HG02852 (cell line): ENCODE results near the gene SBF1.
"Not testable (repeated sequence)": the region's sequence is repeated elsewhere in the genome, so short reads cannot be mapped to it uniquely, and the experiment has no call there.

ENCODE experiments used
- ATAC-seq: cut with Tn5 transposase; IDR thresholded peaks from one replicate; pipeline ENCODE4 v1.9.1; 2021; ENCODE audit warnings: mild to moderate bottlenecking, moderate library complexity; ENCODE audit not compliant: unreplicated experiment

Gene SBF1

DNA sequence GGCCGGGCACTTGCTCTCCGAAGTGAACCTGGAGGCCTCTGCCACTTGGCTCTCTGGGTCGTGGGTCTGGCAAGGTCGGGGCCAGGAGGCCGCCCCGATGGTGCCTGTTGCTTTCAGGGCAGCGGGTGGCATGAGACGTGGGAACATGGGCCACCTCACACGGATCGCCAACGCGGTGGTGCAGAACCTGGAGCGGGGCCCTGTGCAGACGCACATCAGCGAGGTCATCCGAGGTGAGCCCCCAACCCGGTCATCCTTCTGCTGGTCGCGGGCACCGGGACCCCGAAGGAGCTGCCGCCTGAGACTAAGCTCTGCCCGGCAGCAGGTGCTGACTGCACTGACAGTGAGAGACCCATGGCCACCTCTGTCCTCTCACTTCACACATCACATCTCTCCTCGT, 40.0 kb downstream of the SBF1 start:
- ATAC-seq, result no peak

DNA sequence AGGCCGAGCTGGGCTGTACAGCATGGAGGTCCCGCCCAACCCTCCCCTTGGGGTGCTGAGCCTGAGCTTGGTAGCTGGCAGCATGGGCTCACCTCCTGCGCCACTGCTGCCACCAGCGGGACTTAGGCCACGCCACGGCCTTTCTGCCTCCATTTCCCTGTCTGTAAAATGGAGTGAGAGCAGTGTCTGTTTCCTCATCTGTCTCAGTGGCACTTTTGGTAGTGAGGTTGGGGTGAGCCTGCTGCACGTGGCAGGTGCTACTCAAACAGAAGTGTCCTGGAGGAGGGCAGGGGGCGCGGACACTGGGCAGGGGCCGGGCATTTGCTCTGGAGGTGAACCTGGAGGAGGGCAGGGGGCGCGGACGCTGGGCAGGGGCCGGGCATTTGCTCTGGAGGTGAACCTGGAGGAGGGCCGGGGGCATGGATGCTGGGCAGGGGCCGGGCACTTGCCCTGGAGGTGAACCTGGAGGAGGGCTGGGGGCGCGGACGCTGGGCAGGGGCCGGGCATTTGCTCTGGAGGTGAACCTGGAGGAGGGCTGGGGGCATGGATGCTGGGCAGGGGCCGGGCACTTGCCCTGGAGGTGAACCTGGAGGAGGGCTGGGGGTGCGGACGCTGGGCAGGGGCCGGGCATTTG, 41.8 kb downstream of the SBF1 start:
- not testable (repeated sequence) for ATAC-seq

DNA sequence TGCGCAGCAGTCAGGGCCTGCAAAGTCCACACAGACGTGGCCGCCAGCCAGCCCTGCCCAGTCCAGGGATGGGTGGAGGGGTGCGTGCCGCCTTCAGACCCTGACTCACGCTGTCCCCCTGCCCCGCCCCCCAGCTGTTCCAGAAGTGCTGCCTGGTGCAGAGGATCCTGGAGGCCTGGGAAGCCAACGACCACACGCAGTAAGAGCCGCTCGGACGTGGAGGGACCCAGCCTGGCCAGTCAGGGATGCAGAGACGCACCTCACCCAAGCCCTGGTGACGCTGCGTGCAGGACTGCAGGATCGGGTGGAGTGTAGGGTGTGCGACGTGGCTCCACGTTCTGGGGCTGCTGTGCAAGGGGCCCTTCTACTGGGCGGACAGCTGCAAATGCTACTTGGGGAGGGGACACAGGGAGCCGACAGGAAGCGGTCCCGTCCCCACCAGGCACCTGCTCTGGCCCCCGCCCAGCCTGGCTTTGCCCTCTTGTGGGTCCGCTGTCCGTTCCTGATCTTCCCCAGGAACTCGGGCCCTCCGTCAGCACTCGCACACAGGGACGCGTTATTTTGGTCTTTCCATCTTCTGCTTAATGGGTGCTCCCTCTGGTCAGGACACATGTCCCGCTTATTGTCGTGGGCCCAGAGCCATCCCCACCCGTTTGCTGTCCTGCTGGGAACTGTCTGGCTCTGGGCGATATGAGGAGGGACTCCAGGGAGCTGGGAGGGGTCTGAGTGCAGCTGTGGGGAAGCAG, 42.5 kb downstream of the SBF1 start:
- no peak for ATAC-seq

DNA sequence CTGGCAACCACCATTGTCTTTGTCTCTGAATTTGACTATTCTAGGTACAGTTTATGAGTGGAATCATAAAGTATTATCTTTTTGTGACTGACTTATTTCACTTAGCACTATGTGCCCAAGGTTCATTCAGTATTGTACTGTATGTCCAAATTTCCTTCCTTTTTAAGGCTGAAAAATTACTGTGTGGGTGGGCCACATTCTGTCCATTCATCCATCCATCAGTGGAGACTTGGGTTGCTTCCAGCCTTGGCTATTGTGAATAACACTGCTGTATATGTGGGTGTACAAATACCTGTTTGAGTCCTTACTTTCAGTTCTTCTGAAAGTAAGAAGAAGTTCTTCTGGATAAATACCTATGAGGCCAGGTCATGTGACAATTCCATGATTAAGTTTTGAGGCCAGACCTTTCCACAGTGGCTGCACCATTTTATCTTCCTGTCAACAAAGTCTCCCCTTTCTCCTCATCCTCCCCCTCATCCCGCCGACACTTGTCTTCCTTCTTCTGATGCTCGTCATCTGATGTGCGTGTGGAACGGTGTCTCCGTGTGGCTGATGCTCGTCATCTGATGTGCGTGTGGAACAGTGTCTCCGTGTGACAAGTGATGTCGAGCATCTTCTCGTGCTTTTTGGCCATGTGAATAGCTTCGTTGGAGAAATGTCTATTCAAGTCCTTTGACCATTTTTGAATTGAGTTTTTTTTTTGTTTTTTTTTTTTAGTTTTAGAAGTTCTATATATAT, 49.5 kb downstream of the SBF1 start:
- no peak for ATAC-seq

DNA sequence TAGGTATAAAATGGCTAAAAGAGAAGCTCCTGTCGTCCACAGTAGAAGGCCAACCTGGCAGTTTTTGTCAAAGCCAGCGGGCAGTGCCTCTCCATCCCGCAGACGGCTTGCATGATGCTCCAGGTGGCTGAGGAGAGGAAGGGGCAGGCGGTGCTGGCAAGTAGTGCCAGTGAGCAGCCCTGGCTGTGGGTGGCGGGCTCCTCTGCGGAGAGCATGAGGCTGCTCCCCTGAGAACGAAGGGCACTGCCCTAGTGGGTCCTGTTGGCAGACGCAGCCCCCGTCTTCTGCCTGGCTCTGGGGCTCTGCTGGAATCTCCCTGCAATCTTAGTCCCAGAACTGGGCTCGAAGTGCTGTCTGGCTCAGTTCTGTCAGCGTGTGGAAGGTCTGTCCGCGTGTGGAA, 50.9 kb downstream of the SBF1 start:
- ATAC-seq, result no peak

DNA sequence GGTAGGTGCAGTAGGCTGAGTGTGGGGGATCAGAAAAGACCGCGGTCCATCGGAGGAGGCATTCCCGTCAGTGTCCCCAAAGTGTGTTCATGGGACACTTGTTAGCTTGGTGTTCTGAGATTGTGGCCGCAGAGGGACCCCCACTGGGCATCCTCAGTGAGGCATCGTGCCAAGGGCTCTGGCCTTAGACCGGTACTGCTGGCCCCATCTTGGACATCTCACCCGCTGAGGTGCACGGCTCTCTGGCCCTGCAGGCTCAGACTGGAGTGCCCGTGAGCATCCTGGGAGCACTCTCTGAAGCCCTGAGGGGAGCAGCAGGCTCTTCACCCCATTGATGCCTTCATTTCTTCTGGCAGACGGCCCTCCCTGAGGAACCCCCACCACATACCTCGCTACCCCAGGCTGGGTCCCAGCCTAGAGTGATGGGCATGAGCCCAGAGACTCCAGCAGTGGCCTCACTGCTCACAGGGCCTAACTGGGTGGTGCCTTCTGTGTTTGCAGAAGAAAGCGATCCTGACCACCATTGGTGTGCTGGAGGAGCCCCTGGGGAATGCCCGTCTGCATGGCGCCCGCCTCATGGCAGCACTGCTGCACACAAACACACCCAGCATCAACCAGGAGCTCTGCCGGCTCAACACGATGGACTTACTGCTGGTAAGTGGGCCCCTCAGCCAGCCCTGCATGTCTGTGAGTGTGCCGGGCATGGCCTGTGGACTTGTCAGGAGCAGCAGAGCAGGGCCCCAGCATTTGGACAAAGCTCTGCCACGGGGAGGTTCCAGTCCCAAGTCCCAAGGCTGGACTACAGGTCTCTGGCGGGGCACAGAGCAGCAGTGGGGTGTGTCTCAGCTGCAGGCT, 51.6 kb downstream of the SBF1 start:
- no peak for ATAC-seq

DNA sequence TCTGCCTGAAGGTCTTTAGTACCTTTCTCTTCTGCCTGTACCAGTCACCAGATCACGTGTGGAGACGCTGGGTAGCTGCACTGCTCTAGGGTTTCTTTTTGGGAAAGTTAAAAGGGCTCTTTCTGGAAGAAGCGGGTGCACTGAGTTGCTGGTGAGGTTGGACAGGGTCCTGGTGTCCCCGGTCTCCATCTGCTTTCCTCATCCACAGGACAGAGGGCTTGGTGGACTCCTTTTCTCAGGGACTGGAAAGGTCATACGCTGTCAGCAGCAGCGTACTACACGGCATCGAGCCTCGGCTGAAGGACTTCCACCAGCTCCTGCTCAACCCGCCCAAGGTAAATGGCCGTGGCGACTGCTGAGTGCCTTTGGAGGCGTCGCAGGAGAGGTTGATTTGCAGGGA, 52.8 kb downstream of the SBF1 start:
- ATAC-seq, result no peak

DNA sequence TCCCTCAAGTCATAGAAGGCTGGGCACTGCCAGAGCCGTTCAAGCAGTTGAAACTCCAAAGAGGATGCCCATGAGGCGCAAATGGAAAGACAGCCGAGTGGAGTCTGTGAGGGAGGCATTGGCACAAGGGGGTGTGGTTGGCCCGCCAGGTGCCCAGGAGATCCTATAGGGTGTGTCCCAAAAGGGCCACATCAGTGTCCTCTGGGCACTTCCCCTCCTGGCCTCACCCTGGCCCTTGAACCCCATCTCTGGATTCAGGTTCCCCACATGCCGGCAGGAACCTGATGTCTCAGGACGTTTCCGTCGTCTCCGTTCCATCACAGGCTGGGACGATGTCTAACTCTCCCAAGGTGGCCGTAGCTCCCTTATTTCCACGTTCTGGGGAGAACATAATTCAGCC, 54.3 kb downstream of the SBF1 start:
- no peak for ATAC-seq

DNA sequence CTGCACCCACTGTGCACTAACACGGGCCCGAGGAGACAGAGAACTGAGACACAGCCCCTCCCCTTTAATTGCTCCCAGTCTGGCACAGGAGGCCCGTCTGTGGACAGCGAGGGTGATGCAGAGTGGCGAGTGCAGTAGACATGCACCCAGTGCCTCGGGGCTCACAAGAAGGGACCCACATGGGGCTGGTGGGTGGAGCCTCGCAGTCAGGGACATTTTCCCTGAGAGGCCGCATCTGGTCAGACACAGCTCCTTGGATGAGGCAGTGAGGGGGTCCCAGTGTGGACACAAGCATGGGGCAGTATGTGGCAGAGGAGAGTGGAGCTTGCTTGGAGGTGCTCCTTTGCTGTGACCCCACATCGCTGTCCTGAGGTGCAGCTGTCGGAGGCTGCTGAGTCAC, 54.8 kb downstream of the SBF1 start:
- ATAC-seq, result no peak

DNA sequence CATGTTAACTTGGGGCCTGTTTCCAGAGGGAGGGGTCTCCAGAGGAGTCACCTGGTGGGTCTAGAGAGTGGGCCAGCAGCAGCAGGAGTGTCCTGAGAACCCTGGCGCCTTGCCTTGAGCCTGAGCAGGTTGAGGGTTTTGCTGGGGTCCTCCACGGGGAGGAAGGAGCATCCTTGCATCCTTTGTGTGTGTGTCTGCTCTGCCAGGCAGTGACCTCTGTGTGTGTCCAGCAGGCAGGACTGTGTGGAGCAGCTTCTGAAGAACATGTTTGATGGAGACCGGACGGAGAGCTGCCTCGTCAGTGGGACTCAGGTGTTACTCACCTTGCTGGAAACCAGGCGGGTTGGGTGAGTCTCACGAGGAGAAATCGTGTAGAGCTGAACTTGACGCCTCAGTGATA, 55.7 kb downstream of the SBF1 start:
- ATAC-seq, result no peak

DNA sequence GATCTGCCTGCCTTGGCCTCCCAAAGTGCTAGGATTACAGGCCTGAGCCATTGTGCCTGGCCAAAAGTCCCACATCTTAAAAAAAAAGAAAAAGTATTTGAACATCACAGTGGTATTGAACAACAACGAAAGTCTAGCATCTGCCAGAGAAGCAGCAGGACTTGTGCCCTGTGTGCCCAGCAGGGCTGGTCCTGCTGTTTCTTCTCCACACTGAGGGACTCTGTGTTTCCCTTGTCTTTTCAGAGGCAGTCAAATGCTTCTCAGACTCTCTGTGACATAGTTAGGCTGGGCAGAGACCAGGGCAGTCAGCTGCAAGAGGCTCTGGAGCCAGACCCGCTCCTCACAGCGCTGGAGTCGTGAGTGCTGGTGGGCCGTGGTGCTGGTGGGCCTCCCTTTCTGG, 56.2 kb downstream of the SBF1 start:
- ATAC-seq, result no peak

DNA sequence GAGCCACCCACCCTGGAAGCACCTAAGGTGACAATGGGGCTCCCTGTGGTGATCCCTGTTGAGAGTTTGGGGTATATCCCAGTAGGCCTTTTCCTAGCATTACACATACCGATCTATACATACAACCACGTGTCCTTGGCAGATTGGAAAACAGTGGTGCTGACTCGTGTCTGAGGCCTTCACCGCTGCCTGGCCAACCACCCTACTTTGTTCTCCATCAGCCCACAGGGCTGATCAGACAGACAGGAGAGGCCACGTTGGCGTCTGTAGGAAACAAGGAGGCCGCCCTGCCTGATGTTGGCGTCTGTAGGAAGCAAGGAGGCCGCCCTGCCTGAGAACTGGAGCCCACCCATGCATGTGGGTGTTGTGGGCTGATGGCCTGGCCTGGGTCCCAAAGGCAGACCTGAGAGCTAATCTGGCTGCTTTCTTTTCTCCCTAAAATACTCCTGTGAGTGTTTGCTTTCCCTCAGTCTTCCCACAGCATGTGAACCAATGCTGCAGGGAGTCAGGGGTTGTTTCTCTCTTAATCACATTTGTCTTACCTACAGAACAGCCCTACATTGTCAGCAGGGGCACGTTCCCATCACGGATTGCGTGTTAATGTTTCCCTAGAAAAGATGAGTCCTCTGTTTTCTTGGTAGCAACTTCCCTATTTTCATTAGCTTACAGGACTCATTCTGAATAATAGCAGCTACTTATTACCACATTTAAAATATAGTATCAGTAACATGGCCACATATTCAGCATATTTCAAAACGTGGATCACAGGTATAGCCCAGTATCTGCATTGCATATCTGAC, 57.2 kb downstream of the SBF1 start:
- no peak for ATAC-seq

DNA sequence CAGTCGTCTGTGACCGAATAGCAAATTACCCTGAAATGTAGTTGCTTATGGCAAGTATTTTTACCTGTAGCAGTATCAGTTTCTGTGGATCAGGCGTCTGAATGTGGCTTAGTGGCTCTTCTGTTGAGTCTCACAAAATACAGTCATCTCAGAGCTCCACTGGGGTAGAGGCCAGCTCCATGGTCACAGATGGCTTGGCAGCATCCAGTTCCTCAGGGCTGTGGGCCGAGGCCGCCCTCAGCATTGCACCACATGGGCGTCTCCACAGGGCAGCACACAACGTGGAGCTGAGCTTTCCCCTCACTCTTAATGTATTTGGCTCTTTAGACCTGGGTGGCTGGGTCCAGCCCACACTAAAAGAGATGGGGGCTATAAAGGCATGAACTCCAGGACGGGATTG, 57.8 kb downstream of the SBF1 start:
- no peak for ATAC-seq

DNA sequence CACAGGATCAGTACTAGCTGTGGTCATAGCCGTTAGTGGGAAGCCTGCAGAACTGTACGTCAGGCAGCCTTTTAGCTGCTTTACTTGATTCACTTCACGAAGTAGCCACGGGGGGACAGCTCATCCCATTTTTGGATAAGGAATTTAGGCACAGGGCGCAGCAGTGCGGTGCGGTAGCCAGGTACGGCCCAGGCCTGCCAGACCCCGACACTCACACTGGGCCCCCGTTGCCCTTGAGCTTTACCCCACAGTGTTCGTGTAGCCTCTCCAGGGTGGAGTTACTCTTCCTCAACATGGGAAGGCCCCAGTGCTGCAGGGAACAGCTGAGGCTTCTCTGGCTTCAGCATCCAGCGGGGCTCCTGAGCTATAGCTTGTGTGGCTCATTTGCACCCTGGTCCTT, 59.4 kb downstream of the SBF1 start:
- ATAC-seq, result no peak

DNA sequence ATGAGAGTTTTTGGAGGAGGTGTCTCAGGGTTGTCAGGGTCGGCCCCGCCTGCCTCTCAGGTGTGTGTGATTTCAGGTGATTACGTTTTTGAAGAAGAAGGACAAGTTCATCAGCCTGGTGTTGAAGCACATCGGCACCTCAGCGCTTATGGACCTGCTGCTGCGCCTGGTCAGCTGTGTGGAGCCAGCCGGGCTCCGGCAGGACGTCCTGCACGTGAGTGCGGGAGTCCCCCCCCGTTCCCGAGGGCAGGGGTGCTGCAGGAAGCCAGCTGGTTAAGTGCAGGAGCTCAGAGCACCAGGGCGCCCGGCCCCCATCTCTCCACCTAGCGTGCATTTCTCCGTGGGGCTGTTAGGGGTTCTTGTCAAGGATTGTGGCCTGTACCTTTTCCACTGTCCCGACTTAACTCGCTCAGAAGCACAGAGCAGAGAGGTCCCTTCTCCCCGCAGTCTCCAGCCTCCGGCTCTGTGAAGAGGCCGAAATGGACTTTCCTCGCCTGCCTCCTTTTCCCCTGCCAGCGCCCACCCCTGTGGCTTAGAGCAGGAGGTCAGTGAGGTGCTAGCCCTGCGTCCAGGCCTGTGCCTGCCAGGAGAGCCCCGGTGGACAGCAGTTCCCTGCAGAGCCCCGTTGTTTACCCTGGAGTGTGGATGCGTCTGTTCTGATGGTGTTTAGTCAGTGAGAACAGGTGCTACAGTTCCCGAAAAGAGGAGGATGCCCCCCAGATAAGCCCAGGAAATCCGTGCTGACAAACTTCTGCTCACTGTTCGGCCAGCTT, 60.2 kb downstream of the SBF1 start:
- ATAC-seq, result no peak

DNA sequence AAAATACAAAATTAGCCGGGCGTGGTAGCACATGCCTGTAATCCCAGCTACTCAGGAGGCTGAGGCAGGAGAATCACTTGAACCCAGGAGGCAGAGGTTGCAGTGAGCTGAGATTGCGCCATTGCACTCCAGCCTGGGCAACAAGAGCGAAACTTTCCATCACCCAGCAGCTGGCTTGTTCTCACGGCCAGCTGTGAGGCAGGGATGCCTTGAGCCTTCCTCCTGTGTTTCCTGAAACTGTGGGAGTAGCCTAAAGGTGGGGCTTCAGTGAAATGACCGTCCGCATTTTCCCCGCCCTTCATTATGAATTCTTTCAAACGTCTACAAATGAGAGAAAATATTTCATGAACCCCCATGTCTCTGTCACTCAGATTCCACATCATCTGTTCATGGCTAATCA, 65.9 kb downstream of the SBF1 start:
- ATAC-seq, result not testable (repeated sequence)

DNA sequence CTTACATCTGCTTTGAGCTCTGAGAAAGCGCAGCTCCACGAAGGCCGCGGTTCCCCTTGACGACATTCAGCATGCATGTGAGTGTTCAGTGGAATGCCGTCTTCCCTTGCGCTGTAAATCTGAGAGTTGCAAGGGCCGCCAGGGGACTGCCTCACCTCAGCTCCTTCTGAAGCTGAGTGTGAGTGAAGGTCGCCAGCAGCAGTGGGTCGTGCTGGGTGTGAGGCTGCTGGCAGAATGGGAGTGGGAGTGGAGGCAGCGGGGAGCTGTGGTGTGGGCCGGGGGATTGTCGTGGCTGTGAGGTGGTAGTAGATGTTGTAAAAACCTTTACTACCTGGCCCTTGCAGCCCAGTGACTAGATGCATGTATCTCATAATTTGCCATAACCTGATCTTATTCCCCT, 66.5 kb downstream of the SBF1 start:
- no peak for ATAC-seq

DNA sequence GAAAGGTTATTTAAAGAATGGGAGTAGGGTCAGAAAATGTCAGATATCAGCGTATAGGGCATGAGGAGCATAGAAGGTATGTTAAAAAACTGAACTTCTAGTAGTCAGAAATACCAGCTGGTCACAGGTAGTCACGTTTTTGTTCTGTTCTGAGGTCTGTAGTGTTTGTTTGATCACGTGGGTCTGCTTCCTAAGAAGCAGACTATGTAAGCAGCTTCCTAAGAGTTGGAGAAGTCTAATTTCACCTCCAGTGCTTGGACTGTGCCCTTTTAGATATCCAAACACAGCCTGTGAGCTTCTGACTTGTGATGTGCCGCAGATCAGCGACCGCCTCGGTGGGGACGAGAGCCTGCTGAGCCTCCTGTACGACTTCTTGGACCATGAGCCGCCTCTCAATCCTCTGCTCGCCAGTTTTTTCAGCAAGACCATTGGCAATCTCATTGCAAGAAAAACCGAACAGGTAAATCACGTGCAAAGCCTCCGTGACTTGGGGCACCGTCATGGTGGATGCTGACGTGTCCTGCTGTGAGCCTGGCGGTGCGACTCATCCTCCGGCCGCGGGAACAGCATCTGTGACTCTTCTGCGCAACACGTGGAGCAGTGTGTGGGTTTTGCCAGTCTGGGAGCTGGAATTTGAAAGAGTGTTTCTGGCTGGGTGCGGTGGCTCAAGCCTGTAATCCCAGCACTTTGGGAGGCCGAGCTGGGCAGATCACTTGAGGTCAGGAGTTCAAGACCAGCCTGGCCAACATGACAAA, 68.2 kb downstream of the SBF1 start:
- no peak for ATAC-seq

DNA sequence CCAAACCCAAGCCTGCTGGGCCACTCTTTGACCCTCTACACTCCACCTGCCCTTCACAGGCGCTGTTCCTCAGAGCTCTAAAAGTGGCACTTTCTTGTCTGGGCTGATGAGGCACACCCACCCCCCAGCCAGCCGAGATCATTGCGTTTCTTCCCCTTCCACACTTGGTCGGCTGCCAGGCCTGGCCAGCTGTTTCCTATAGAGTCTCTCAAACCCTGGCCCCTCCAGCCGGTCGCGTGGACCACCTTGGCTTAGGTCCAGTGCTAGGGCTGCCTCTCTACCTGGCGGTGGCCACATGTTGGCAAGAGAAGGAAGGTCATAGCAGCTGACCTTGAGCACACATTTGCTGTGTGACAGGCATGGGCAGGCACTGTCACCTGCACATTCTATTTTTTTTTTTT, 71.1 kb downstream of the SBF1 start:
- no peak for ATAC-seq
